GM03348 (cell line): Measurements from ENCODE around the gene SUSD5.
"Not testable (repeated sequence)": the region's sequence is repeated elsewhere in the genome, so short reads cannot be mapped to it uniquely, and the experiment has no call there.

Experiments
- DNase-seq: peaks from one replicate; pipeline ENCODE4 v3.0.0; 2012; ENCODE audit warnings: low spot score

The SUSD5 gene

DNA sequence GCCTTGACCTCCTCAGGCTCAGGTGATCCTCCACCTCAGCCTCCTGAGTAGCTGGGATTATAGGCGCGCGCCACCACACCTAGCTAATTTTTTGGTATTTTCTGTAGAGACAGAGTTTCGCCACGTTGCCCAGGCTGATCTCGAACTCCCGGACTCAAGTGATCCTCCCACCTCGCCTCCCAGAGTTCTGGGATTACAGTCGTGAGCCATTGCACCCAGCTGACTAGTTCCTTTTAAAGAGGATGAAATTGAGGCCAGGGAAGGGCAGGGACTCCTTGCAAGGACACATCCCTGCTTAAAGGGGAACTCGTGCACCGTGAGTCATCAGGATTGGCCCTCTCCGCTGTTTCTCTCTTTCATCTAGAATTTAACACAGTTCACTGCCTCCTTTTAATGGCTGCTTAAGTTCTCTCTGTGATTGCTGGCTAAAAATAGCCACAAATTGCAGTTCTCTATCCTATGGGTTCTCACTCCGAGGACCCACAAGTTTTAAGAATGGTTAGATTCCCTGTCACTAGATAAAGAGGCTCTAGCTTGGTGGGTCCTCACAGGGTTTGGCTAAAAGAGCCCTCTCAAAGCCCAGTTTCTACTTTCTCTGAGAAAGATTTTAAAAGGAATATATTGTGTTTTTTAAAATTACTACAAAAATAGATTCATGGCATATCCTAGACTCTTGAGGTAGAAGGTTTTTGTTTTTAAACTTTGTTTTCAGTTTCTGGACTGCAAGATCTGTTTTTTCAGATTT, 103.4 kb downstream of the SUSD5 start:
- DNase-seq = peak; percentile 84

DNA sequence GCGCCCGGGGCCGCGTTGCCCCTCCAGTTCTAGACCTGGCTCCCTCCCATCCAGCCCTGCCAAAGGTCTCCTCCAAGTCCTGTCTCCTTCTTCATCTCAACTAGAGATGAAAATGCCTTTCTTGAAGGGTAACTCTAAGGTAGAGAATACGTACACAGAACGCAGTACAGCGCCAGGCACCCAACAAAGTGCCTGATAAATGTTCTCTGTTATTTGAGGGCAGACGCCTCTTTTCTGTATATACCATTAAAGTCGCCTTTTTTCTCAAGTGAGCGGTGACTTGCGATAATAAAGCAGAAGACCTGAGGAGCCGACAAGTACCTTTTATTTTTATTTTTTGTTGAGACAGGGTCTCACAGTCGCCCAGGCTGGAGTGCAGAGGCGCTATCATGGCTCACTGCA, 104.0 kb downstream of the SUSD5 start:
- DNase-seq = no peak

DNA sequence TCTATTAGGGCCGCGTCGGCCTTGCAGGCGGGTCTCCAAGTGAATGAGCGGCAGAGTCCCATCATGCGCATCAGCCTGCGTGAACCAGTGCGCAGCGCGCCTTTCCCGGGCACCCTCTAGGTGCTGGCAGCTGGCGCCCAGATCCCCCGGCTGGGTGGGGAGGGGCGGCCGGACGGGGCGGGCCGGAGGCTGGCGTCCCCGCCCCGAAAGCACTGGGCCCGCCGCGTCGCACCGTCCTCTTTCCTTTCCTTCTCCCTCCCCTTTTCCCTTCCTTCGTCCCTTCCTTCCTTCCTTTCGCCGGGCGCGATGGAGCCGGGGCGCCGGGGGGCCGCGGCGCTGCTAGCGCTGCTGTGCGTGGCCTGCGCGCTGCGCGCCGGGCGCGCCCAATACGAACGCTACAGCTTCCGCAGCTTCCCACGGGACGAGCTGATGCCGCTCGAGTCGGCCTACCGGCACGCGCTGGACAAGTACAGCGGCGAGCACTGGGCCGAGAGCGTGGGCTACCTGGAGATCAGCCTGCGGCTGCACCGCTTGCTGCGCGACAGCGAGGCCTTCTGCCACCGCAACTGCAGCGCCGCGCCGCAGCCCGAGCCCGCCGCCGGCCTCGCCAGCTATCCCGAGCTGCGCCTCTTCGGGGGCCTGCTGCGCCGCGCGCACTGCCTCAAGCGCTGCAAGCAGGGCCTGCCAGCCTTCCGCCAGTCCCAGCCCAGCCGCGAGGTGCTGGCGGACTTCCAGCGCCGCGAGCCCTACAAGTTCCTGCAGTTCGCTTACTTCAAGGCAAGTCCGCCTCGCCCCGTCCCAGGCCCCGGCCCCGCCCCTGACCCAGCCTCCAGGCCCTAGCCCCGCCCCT, 104.6 kb downstream of the SUSD5 start, which contains the start of gene CRTAP:
TSS of gene CRTAP (plus strand) at position 243 of the 850 bp plus-strand sequence. CDS start at position 307, 64 bp downstream.
- peak; percentile 95 for DNase-seq

DNA sequence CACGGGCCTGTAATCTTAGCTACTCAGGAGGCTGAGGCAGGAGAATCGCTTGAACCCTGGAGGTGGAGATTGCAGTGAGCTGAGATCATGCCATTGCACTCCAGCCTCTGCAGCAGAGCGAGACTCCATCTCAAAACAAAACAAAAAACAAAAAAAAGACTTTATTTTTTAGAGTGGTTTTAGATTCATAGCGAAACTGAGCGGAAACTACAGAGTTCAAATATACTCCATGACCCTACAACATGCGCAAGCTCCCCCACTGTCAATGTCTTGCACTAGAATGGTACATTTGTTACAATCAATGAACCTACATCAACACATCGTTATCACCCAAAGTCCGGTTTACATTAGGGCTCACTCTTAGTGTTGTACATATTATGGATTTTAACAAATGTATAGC, 107.0 kb downstream of the SUSD5 start:
- DNase-seq = no peak

DNA sequence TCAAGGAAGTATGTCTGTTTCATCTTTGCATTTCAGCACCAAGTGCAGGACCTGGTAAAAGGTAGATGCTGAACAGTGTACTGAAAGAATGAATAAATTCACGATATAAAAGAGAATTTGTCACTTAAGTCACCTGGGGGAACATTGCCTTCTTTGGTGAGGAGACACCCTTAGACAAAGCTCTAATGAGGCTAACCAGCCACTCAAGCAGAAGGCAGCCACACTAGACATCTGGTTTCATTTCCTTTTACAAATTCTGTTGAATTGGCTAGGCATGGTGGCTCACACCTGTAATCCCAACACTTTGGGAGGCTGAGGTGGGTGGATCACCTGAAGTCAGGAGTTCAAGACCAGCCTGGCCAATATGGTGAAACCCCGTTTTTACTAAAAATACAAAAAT, 111.8 kb downstream of the SUSD5 start:
- not testable (repeated sequence) for DNase-seq

DNA sequence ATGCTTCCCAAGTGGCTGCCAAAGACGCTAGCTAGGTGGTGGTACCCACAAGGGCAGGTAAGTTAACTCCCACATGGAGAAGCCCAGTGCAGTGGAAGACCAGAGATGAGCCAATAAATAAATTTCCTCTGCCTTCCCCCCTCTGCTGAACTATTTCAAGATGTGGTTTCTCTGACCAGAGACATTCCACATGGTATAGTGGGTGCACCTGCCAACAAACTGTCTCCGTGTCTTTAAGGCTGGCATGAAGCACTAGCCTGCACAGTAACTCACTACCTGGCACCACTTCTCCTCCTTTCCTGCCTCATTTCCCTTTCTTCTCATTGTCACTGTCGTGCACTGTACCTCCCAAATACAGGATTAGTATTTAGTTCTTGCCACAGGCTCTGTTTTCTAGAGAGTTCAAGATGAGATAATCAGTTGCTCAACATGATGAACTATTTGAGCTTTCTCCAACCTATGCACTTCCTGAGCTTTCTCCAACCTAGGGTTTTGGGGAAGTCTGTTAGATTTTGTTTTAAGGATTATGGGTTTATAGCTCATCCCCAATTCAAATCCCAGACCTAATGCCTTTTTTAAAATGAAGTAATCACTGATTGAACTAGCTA, 113.2 kb downstream of the SUSD5 start:
- DNase-seq = no peak

DNA sequence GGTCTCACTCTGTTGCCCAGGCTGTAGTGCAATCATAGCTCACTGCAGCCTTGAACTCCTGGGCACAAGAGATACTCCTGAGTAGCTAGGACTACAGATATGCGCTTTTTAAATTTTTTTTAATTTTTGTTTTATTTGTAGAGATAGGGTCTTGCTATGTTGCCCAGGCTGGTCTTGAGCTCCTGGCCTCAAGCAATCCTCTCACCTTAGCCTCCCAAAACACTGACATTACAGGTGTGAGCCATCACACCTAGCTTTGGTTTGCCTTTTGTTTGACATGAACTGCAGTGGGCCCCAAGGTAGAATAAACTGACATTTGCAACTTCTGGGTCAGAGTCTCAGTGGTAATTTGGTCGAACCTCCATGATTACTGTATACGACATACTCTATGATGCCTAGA, 113.8 kb downstream of the SUSD5 start:
- DNase-seq = no peak

DNA sequence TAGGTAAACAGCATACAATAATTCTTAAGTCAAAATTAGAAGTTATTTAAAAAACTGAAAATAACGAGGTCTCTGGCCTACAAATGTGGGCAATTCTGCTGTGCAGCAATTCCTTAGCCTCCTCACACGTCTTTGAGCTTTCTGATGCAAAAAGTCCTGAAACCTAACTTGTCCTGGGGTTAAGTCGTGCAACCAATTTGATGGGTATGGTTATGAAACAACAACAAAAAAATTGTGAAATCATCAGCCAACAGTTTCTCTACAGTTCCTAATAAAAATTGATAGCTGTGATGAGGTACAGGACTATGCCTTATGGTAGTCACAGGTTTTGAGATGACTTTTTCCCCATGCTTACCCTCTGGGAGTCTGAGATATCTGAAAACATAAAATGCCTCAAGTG, 115.1 kb downstream of the SUSD5 start:
- no peak for DNase-seq

DNA sequence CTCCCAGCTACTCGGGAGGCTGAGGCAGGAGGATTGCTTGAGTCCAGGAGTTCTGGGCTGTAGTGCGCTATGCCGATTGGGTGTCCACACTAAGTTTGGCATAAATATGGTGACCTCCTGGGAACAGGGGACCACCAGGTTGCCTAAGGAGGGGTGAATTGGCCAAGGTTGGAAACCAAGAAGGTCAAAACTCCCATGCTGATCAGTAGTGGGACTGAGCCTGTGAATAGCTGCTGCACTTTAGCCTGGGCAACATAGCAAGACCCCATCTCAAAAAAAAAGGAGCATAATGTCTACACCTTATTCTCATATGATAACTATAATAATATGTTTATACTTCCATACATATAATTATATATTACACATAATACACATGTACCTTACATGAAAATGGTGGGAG, 115.6 kb downstream of the SUSD5 start:
- DNase-seq = no peak

DNA sequence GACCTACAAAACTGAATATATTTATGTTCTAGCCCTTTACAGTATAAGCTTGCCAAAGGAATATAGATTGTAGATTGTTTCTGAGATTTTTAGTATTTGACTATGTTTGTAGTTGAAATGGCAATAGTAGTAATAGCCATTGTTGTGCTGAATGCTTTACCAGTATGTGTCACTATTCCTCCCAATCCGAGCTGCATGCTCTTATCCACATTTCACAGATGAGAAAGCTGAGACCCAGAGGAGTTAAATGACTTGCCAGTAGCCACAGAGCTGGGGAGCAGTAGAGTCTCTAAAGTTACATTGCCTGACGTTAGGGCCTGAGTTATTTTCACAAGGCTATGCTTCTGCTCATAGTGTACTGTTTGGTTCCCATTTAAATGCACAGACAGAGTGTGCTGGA, 118.4 kb downstream of the SUSD5 start:
- no peak for DNase-seq
